HL-60 (cell line): ENCODE measurements around the gene SP140L.

Source experiments
- DNase-seq, 2 experiments: peaks; one replicate each; pipeline ENCODE4 v3.0.0-alpha.2; 2010 to 2020; ENCODE audit warnings: low read depth in 1 of 2, low spot score in 1 of 2
- H3K27ac ChIP-seq: fragments of 250-450 bp; sonication (Bioruptor Pico); replicated peaks from 2 replicates; pipeline ENCODE4 v1.5.1; 2020; ENCODE audit warnings: mild to moderate bottlenecking, moderate library complexity
- H3K27me3 ChIP-seq: fragments of 250-450 bp; sonication (Bioruptor Pico); 2 replicates; pipeline ENCODE4 v1.5.1; 2021; ENCODE audit warnings: mild to moderate bottlenecking, moderate library complexity; ENCODE audit not compliant: insufficient read depth, poor library complexity, severe bottlenecking
- H3K4me3 ChIP-seq: replicated peaks from 2 replicates; pipeline ENCODE4 v1.5.1; 2011; ENCODE audit warnings: mild to moderate bottlenecking, control low read depth, low read length; ENCODE audit not compliant: insufficient read depth
- CTCF ChIP-seq: IDR thresholded peaks from one replicate; pipeline ENCODE4 v1.5.1; 2011; ENCODE audit warnings: low read length, control low read depth, inconsistent platforms; ENCODE audit not compliant: insufficient read depth
- GABPA ChIP-seq: IDR thresholded peaks from 2 replicates; pipeline ENCODE4 v1.6.1; 2012; ENCODE audit warnings: low read depth
- POLR2AphosphoS5 ChIP-seq: IDR thresholded peaks from 2 replicates; pipeline ENCODE4 v1.6.1; 2012; ENCODE audit warnings: low read depth
- REST ChIP-seq: IDR thresholded peaks from 2 replicates; pipeline ENCODE4 v1.6.1; 2012; ENCODE audit warnings: low read depth; ENCODE audit not compliant: insufficient replicate concordance
- SPI1 ChIP-seq: IDR thresholded peaks from 2 replicates; pipeline ENCODE4 v1.6.1; 2012; ENCODE audit warnings: low read depth, mild to moderate bottlenecking, borderline replicate concordance

Gene SP140L

GRCh38 chr2:230423851-230424458 is 97.0 kb downstream of the SP140L start:
- H3K27ac ChIP-seq, result no peak overlapping the region
- DNase-seq, result no peak
- TF ChIP-seq GABPA, result no peak
- no peak for TF ChIP-seq SPI1
- no peak for TF ChIP-seq POLR2AphosphoS5
- TF ChIP-seq CTCF, result no peak
- TF ChIP-seq REST, result no peak

GRCh38 chr2:230425377-230425776 is 98.4 kb downstream of the SP140L start:
- Histone ChIP-seq H3K4me3 (no peak overlapping the region), H3K27me3 (no peaks in the 10 kb centered on the region), H3K27ac (no peak overlapping the region)
- TF ChIP-seq CTCF (no peak), POLR2AphosphoS5 (no peak), SPI1 (no peak), REST (no peak), GABPA (no peak)
- DNase-seq, result no peak

More at GRCh38 chr2:230423851-230424458, 97.0 kb downstream of the SP140L start:
- Histone ChIP-seq H3K4me3 (no peak overlapping the region), H3K27me3 (no peaks in the 10 kb centered on the region)

- H3K27me3 ChIP-seq, result no peaks in the 10 kb centered on the region
- H3K27ac ChIP-seq, result no peak overlapping the region
- H3K4me3 ChIP-seq, result no peak overlapping the region
- TF ChIP-seq CTCF, result no peak
- TF ChIP-seq REST, result no peak
- no peak for TF ChIP-seq POLR2AphosphoS5
- no peak for TF ChIP-seq GABPA
- no peak for TF ChIP-seq SPI1
- no peak for DNase-seq
Observed at GRCh38 chr2:230429513-230429912, 102.5 kb downstream of the SP140L start.
